Medulla oblongata (tissue), 1 donor: ENCODE results near the gene PPP1R27.

Source experiments
- DNase-seq: peaks from one replicate; pipeline ENCODE4 v3.0.0-alpha.2; 2015; ENCODE audit errors: extremely low spot score

Gene PPP1R27

DNA sequence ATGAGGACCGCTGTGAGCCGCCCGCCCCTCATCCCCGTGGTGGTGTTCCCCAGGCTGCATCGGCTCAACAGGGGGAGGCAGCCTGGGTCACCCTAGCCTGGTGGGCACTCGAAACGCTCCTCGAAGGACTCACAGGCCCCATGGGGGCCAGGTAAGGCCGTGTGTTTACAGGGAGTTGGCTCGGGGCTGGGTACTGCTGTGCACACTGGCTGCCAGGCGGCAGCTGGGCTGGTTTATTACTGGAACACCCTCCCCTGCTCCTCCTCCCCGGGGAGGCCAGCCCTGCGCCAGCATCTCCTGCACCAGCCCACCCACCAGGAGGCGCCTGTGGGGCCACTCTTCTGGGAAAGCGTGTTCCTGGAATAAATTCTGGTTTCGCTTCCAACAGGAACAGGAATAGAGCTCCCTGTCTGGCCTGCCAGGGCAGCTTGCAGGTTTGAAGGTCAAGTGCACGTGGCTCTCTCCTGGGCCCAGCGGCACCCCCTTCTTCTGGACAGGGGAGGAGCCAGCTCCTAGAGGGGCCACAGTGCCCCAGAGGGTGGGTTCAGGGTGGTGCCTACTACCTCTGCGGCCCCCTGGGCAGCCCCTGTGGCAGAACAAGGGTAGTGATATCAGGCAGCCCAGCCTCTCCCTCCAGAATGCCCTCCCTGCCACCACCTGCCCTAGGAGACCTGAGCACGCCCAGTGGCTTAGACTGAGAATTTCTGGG is 13.1 kb downstream of the PPP1R27 start:
- DNase-seq = peak; percentile 22

DNA sequence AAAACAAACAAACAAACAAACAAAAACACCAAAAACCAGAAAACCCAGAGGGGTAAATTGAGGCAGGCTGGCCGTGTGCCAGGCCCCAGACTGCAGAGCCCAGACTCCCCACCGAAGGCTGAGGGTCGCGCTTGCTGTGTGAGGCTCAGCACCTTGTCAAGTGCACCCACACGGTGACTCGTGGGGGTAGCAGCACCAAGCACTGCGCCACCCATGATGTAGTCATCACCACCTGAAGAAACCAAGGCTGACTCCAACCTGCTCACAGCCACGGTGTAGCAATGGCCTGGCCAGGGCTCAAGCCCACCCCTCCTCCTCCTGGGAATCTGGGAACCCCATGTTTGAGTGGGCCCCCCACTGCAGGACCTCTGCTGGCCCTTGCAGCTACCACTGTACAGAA is 13.7 kb downstream of the PPP1R27 start:
- no peak for DNase-seq

DNA sequence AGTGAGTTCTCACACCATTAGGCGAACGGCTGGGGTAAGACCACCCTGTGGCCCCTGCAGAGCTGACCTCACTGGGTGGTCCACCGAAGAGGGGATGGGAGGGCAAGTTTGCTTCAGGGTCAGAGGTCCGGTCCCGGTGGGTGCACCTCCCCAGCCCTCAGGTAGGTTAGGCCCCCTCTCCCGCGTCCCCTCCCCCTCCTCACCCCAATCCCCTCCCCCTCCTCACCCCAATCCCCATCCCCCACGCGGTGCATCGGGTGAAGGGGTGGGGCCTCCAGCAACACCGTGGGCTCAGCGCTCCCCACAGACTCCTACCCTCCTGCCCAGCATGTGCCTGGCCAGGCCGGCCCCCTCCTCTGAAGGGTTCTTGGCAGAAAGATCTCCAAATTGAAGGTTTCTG is 15.1 kb downstream of the PPP1R27 start:
- DNase-seq = no peak

DNA sequence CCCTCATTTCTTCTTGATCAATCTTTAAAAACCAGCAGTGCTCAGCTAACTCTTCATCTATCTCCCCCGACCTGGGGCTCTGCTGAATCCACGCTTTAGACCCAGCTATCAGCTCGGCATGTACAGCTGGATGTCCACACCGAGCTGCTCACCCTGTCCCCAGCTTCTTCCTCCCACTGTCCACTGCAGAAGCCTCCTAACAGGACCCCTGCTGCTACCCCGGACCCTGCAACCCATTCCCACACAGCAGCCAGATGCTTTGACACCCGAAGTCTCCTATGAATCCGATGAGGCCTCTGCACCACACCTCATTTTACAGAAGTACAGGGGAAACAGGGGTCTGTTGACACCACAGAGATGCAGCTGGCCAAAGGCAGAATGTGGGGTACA is 17.1 kb downstream of the PPP1R27 start:
- DNase-seq = no peak

DNA sequence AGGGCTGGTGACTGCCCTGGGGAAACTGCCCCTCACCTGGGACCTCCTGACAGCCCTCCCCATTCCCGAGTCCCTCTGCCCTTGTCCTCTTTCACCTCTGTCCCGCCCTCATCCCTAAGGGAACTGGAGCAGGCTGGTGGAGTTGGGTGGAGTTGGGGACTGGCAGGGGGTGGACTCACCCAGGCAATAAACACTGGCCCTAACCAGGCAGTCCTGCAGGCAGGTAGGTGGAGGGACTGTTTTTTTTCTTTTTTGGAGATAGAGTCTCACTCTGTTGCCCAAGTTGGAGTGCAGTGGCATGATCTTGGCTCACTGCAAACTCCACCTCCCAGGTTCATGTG is 19.2 kb downstream of the PPP1R27 start:
- no peak for DNase-seq

DNA sequence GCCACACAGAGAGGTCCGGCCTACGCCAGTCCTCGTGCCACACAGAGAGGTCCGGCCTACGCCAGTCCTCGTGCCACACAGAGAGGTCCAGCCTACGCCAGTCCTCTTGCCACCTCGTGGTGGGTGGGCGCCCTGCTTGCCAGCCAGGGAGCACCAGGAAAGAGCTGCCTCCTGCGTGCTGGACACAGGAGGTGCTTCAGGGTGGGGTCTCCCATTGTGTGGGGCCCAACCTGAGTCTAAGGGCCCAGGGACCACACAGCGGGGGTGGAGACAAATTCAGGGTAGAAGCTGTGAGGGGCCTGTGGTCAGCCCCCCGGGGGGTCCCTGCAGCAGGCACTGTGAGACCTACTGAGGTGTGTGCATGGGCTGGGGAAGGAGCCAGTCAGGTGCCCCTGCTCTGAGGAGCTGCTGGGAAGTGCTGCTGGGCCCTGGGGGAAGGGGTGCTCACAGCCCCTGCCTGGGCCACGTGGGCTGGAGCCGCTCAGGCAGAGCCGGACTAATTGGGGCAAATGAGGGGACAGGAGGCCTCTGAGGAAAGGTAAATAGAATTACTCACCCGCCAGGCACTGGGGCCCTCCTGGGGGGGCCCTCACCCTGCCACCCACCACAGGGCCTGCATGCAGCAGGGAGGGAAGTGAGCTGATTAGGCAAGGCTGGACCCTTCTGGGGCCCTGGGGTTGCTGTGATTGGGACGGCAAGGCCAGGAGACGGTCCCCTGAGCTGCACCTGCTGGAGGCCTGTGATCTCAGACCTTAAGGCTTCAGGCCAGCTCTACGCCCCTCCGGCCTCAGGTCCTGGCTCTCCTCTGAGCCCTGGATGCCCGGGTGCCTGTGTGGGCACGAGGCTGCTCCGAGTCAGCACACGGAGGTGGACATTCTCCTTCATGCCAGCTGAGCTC is 19.9 kb downstream of the PPP1R27 start:
- DNase-seq = no peak

DNA sequence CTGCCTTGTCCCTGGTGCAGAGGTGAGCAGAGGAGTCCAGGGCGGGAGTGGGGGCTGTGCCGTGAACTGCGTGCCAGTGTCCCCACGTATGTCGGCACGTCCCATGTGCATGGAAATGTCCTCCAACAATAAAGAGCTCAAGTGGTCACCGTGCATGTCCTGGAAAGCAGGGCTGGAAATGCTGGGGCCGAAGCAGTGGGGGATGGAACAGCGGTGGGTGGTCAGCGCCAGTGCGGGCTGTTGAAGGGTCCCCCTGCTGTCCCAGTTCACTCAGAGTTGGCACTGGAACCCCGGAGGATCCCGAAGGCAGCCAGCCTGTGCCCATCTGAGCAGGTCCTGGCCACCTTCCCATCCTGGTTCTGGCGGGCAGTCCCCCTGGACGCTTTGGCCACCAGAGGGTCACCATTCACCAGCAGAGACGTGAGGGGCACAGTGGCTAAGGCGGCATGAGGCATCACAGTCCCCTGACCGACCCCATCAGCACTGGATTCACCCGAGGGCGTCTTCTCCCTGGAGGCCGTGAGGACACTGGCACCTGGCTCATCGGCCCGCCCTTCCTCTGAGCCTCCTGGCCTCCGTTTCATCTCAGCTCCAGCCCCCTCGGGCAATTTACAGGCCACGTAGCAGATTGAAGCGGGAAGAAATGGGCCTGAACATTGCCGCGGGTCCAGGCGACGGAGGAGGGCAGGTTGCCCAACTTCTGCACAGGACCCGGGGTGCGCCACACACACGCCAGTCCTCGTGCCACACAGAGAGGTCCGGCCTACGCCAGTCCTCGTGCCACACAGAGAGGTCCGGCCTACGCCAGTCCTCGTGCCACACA is 20.8 kb downstream of the PPP1R27 start:
- no peak for DNase-seq

DNA sequence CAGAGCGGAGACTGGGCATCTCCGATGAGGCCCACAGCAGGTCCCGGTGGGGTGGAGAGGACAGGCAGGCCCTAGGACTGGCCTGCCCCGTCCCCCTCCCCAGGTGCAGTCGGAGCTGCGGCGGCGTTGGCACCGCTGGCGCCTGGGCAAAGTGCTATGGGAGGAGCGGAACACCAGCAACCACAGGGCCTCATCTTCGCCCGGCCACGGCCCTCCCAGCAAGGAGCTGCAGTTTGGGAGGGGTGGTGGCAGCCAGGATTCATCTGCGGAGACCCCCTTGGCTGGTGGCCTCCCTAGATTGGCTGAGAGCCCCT is 21.5 kb downstream of the PPP1R27 start:
- no peak for DNase-seq

DNA sequence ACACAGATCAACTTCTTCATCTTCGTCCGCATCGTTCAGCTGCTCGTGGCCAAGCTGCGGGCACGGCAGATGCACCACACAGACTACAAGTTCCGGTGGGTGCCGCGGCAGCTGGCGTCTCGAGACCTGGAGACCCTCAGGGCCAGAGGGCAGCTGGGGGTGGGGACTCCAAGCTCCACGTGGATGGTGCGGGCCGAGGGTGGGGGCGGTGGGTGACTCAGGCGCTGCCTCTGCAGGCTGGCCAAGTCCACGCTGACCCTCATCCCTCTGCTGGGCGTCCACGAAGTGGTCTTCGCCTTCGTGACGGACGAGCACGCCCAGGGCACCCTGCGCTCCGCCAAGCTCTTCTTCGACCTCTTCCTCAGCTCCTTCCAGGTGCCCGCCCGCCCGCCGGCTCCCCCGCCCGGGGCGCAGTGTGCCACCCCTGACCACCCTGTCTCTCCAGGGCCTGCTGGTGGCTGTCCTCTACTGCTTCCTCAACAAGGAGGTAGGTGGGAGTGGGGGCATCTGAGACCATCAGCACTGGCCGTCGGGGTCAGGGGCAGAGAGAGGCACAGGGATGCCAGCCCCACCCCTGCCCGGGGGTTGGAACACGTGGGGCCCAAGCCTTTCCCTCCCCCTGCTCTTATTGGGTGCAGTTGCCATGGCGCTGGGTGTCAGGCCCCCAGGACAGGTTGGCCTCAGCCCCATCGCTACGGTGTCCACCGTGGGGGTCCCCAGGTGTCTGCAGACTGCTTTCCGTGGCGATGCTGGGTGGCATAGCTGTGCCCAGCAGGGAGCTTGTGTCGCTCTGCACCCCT is 22.1 kb downstream of the PPP1R27 start:
- no peak for DNase-seq

DNA sequence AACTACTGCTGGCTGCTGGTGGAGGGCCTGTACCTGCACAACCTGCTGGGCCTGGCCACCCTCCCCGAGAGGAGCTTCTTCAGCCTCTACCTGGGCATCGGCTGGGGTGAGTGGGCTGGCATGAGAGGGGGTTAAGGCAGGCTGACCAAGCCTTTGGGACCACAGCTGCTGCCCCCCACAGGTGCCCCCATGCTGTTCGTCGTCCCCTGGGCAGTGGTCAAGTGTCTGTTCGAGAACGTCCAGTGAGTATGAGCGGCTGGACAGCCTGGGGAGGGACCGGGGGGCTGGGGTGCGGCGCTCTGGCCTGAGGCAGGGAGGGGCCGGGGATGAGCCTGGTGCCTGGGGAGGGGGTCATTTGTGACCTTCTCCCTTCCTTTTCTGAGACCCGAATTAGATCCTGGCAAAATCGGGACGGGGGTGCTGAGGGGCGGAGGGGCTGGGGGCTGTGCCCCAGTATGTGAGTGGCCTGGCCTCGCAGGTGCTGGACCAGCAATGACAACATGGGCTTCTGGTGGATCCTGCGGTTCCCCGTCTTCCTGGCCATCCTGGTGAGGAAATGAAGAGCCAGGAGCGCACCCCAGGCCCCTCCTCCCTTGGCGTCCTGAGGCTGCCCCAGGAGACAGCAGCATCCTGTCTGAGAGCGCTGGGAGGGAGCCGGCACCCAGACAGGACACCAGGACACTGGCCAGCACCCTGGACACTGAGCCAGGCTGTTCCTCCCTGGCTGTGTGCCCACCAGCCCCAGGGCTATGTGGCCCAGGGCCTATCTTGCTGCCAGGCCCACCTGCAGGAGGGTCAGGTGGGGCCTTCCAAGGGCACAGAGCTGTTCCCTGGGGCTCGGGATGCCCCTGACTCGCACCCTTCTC is 22.9 kb downstream of the PPP1R27 start:
- DNase-seq = no peak

DNA sequence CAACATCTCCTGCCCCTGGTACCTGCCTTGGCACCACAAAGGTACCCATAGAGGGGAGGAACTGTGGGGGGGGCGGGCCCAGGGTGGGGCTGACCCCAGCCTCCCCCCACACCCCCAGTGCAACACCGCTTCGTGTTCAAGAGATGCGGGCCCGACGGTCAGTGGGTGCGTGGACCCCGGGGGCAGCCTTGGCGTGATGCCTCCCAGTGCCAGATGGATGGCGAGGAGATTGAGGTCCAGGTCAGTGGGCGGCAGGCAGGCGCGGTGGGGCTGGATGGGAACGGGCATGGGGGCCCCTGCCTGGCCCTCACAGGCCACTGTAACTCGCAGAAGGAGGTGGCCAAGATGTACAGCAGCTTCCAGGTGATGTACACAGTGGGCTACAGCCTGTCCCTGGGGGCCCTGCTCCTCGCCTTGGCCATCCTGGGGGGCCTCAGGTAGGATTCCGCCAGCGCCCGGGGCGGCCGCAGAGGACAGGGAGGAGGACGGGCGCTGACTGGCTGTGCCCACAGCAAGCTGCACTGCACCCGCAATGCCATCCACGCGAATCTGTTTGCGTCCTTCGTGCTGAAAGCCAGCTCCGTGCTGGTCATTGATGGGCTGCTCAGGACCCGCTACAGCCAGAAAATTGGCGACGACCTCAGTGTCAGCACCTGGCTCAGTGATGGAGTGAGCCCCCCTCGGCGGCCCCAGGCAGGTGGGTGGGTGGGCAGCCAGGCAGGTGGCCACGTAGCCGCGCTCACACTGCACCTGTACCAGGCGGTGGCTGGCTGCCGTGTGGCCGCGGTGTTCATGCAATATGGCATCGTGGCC is 23.8 kb downstream of the PPP1R27 start:
- no peak for DNase-seq

DNA sequence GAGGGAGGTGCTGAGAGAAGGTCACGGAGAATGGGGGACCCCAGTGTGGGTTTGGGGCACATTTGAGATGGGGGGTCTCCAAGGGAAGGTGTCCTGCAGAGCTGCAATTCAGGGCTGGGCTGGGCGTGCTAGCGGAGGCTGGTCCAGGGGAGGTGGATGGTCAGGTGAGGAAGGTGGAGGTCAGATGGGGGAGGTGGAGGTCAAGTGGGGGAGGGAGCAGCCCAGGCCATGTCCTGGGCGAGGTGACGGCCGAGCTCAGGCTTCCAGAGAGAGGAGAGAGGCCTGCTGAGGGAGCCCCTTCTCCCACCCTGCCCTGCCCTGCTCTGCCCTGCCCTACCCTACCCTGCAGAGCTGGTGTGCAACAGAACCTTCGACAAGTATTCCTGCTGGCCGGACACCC is 24.4 kb downstream of the PPP1R27 start:
- no peak for DNase-seq

DNA sequence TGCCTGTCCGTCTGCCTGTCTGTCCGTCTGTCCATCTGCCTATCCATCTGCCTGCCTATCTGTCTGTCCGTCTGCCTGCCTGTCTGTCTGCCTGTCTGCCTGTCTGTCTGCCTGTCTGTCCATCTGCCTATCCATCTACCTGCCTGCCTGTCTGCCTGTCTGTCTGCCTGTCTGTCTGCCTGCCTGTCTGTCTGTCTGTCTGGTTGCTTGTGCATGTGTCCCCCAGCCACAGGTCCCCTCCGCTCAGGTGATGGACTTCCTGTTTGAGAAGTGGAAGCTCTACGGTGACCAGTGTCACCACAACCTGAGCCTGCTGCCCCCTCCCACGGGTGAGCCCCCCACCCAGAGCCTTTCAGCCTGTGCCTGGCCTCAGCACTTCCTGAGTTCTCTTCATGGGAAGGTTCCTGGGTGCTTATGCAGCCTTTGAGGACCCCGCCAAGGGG is 25.3 kb downstream of the PPP1R27 start:
- DNase-seq = no peak

DNA sequence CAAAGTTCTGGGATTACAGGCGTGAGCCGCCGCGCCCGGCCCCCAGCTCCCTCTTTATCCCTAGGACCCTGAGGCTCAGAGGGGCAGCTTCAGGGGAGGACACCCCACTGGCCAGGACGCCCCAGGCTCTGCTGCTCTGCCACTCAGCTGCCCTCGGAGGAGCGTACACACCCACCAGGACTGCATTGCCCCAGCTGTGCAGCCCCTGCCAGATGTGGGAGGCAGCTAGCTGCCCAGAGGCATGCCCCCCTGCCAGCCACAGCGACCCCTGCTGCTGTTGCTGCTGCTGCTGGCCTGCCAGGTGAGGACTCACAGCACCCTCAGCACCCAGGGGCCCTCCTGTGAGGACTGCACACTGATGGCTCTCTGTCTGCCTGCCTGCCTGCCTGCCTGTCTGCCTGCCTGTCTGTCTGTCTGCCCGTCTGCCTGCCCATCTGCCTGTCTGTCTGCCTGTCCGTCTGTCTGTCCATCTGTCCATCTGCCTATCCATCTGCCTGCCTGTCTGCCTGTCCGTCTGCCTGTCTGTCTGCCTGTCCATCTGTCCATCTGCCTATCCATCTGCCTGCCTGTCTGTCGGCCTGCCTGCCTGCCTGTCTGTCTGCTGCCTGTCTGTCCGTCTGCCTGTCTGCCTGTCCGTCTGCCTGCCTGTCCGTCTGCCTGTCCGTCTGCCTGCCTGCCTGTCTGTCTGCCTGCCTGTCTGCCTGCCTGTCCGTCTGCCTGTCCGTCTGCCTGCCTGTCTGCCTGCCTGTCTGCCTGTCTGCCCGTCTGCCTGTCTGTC is 25.9 kb downstream of the PPP1R27 start:
- DNase-seq = no peak

DNA sequence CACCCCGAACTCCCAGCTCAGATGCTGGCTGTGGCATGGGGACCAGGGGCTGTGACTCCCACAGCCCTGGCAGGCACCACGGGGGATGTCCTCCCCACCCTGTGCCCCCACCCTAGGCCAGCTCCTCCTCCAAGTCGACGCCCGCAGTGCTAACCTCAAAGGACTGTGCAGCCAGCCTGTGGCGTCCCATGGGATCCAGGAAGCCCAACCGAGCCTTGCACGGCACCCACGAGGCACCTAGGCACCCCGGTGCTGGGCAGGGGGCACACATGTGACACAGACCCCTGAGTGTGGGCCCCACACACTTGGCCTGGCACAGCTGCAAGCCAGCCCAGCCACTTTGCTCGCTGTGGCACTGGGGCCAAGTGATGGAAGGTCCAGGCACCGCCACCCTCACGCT is 27.0 kb downstream of the PPP1R27 start:
- no peak for DNase-seq

DNA sequence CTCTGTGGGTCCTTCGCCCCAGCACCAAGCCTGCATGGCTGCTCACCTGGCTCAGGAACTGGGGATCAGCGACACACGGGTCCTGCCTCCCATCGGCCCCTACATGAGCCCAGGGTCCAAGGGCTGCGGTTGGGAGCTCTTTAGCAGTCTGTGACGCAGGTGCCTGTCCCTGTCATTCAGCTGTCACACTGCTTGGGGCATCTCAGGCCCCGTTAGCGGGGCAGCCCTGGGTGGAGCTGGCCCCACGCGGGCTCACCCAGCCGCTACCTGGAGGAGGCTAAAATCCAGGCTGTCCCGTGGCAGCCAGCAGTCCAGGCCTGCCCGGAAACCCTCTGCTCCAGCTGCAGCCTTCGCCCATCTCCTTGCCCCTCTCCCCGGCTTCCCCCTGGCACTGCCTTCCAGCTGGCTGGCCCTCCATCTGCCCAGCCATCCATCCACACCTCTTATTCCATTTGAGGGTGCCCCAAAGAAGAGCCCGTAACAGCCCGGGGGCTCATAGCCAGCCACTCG is 27.6 kb downstream of the PPP1R27 start:
- no peak for DNase-seq

DNA sequence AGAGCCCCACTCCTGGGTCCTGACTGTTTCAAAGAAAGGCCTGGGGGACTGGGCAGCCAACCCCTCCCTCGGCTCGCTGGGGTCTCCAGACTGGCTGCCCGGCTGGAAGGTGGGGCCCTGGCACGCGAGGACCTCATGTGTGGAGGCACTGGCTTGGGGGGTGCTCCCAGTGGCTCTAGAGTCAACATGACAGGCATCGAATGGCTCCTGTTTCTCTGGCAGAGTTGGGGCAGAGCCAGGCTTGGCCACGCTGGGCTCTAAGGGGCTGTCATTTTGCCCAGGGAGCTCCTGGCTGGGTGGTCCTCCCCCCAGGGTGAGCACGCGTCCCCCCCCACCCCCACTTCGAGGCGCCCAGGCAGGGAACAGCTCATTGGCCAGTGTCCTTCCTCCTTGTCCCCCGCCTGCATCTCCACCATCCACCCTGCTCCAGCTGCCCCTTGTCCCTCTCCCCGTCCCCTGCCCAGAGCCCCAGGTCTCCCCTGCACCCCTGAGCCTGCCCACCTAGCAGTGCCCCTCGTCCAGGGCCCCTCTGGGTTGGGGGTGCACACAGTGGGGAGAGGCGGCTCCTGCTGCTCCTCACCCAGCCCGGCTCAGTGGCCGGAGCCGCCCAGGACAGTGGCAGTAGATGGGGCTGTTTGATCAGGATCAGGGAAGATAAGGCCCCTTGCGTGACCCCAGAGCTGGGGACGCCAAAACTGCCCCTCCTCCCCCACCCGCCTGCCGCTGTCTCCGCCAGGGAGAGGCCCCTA is 28.2 kb downstream of the PPP1R27 start:
- no peak for DNase-seq
